ENCODE results near the gene KCNN4.
A peak's percentile ranks its signal among the peaks of the same experiment; 100 is the strongest.
"Not testable (repeated sequence)": the region's sequence is repeated elsewhere in the genome, so short reads cannot be mapped to it uniquely, and the experiment has no call there.

Gene KCNN4

DNA sequence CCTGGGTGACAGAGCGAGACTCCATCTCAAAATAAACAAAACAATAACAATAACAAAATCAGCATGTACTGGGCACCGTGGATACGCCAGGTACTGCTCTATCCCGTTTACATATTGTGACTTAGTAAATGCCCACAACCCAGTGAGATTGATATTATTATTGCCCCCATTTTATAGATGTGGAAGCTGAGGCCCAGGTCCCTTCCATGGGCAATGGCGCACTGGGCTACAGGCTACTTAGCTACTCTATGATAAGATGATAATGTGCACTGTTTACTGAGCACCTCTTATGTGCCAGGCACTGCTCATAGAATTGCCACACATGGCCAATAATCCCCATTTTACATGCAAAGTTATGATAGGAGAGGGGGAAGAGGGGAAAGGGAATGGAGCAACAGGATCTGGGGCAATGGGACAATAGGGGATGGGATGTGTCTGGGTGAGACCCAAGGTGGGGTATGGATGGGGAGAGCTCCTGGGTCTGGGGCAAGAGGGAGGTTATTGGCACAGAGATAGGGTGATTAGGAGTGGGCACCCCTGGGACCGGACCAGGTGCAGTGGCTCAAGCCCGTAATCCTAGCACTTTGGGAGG is 5.4 kb downstream of the KCNN4 start:
- no peak for DNase-seq (ENCODE audit: low read depth in 2 of 3, low spot score in 2 of 3)

DNA sequence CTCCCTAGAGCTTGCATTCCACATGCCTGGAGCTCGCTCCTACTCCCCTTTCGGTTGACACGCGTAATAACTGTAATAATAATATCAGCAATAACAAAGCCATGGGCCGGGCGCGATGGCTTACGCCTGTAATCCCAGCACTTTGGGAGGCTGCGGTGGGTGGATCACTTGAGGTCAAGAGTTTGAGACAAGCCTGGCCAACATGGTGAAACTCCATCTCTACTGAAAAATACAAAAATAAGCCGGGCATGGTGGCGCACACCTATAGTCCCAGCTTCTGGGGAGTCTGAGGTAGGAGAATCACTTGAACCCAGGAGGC is 5.9 kb downstream of the KCNN4 start:
- not testable (repeated sequence) for DNase-seq (ENCODE audit: low read depth in 2 of 3, low spot score in 2 of 3)

DNA sequence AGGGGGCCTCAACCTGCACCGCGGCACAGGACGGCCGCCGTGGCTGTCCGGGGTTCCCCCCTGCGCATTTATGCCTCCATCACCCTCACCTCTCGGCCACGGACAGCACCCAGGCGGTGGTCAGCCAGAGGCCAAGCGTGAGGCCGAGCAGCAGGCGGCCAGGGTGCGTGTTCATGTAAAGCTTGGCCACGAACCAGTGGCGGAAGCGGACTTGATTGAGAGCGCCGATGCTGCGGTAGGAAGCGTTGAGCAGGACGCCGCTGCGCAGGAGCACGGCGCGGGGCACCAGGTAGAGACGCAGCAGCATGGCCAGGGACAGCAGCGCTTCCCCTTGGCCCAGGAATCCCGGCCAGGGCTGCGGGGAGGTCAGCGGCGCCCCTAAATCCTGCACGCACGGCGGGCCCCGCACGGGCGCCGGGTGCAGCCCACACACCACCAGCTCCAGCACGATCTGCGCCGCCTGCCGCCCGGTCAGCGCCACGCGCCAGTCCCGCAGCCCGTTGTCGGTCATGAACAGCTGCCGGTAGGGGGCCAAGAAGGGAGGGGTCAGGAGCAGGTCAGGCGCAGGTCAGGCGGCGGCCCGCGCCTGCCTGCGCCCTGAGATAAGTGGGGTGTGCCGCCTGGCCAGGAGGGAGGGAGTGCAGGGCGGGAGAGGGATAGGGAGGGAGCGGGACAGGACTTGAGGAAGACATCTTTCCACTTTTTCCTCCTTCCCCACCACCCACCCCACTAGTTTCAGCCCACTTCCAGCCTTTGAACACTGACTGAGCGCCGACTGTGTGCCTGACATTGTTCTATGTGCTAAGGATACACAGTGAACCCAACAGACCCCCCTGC is 6.5 kb downstream of the KCNN4 start:
- DNase-seq (ENCODE audit: low read depth in 2 of 3, low spot score in 2 of 3): no peak

DNA sequence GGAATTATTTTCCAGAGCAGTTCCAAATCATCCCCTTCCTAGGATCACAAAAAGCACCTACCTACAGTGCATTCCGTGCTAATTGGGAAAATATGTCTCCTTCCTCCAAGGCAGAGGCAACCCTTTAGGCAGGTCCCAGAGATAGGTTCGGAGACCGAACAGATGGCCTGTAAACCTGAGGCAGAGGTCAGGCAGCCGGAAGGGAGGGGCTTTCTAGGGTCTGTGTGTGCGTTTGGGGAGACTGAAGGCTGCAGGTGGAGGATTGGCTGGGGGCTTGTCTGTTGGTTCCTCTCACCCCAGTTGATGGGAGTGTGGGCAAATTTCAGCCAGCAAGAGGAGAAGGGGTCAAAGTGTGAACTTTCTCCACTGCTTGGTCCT is 7.1 kb downstream of the KCNN4 start:
- no peak for DNase-seq (ENCODE audit: low read depth in 2 of 3, low spot score in 2 of 3)

DNA sequence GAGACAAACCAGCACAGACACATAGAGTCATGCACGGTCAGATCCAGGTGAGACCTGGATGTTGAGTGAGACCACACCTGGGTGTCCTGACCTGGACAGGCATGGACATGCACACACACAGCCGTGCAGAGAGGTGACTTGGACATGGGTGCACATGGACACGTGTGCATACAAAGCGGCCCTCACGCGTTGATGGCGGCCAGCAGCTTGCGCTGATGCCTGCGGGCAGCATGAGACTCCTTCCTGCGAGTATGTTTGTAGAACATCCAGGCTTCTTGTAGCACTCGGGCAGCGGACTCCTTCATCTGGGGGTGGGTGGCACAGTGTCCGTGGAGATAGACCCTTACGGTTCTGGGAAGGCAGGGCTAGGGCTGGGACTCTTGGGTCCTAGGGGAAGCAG is 11.5 kb downstream of the KCNN4 start:
- DNase-seq (ENCODE audit: low read depth in 2 of 3, low spot score in 2 of 3): no peak

DNA sequence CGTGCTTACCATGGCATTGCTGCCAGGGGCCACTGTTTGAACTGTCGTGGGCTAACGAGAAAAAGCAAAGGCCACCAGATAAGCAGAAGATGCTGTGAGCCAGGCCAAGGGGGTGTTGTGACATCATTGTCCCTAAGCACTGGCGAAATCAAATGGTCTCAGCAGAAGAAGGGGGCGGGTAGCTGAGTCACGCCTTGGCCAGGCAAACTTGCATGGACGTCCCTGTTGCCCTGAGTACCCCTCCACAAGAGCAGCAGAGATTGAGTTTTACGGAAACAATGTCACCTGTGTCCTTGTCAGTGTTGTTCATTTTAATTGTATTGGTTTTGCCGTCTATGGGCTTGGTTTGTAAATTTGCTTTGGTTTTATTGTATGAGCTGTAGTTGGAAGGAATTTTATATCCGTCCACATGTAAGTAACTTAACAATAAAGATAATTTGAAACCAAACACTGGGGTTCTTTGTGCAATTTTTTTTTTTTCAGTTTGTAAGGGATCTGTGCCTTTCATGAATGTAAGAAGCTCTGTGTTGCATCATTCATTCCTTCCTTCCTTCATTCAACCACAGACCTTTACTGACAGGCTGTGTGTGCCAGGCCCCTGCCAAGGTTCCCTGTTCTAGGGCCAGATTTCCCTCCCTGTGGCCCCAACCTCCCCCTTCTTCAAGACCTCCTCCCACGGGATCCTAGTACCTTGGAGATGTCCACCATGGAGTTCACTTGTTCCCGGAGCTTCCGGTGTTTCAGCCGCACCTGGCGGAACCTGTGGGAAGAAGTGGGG is 12.3 kb downstream of the KCNN4 start:
- no peak for DNase-seq (ENCODE audit: low read depth in 2 of 3, low spot score in 2 of 3)

DNA sequence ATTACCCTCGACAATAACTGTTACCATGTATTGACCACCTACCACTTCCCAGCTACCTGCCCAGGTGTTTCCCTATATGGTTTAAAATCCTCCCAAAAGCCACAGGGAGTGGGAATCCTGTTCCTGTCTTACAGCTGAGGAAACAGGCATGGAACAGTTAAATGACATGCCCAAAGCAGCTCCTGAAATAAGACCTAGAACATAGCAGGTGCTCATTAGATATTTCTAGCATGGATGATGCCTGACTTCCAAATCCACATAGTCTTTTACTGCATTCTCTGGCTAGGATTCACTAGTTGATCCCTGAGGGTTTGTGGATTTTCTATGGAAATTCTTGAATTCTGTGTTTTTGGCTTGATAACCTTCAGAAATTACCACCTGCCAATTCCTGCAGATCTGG is 13.0 kb downstream of the KCNN4 start:
- no peak for DNase-seq (ENCODE audit: low read depth in 2 of 3, low spot score in 2 of 3)

DNA sequence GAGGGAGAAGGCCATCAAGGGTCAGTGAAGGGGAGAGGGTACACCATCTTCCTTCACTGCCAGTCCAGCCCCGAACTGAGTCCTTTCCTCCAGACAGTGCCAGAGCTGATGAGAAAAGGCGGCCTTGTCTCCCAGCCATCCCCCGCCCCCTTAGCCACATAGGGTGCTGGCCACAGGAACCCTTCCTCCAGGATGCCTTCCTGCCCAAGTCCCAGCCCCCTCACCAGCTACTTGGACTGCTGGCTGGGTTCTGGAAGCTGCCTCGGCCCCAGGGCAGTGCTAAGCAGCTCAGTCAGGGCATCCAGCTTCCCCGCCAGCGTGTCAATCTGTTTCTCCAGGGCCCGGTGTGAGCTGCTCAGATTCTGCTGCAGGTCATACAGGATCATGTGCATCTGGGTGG is 13.5 kb downstream of the KCNN4 start:
- DNase-seq (ENCODE audit: low read depth in 2 of 3, low spot score in 2 of 3): no peak

DNA sequence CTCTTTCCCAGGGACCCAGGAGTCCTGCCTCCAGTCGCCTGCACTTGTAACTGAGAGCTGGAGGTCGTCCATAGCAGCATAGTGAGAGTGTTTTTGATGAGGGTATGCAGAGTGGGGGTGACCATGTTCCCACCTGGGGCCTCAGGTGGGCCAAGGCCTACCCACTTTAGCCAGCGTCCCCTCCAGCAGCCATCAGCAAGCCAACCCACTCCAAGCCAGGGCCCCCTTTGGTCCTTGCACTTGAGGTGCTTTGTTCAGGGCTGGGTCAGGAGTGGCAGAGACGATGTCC is 14.1 kb downstream of the KCNN4 start:
- no peak for DNase-seq (ENCODE audit: low read depth in 2 of 3, low spot score in 2 of 3)

DNA sequence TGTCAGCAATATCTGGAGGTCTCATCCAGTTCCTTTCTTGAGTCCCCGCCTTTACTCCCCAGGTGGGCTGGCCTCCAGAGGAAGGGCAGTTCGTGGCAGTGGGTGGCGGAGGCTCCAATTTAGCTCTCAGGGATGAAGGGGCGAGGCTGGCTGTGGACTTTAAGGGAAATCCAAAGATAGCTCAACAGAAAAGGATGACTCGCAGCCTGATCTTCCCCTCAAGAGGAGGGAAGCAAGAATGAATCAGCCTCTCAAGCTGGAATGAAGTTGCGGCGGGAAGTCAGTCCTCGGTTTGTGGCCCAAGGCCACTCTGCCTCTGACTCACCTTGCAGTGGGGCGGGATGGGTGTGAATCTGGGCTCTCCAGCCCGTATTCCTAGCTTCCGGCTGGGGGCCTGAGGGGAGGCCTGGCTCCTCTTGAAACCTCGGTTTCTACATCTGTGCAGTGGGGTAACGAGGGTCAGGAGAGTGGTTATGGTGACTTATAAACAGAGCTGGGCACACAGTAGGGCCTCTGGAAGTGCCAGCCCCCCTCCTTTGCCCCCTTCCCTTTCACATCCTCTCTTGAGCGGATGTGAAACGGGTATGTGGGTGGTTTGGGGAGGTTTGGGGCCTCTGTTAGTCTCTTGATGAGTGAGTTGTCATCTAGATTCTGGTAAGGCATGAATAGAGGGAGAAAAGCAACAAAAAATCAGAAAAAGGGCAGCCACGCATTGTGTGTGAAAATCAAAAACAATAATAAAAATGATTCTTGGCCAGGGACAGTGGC is 15.5 kb downstream of the KCNN4 start:
- peak in 2 of 3 experiments; percentile 66 to 75 for DNase-seq (ENCODE audit: low read depth in 2 of 3, low spot score in 2 of 3)

DNA sequence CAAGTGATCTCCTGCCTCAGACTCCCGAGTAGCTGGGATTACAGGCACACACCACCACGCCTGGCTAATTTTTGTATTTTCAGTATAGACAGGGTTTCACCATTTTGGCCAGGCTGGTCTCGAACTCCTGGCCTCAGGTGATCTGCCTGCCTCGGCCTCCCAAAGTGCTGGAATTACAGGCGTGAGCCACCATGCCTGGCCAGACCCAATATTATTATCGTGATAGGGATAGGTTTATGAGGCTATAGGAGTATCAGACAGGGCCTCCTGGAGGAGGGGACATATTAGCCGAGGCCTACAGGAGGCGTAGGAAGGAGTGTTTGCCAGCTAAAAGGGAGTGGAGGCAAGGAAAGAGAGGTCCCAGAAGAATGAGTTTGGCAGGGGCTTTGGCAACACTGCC is 16.1 kb downstream of the KCNN4 start:
- not testable (repeated sequence) for DNase-seq (ENCODE audit: low read depth in 2 of 3, low spot score in 2 of 3)

DNA sequence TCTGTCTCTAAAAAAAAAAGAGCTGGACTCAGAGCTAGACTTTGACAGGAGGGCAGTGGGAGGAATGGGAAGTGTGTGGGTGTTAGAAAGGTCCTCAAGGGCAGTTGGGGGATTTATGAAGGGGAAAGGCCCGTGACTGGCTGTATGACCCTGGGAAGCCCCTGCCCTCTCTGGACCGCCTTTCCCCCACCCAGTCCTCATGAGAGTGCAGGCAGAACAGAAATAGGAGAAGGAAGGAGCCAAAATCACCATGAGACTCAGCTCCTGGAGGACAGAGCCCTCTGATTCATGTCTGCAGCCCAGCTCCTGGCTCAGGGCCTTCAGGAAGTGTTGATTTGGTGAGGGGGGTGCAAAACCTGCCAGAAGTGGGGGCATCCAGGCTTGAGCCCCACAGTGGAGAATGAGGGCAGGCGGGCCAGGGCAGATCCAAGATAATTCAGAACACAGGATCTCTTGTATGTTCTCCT is 17.3 kb downstream of the KCNN4 start:
- no peak for DNase-seq (ENCODE audit: low read depth in 2 of 3, low spot score in 2 of 3)

DNA sequence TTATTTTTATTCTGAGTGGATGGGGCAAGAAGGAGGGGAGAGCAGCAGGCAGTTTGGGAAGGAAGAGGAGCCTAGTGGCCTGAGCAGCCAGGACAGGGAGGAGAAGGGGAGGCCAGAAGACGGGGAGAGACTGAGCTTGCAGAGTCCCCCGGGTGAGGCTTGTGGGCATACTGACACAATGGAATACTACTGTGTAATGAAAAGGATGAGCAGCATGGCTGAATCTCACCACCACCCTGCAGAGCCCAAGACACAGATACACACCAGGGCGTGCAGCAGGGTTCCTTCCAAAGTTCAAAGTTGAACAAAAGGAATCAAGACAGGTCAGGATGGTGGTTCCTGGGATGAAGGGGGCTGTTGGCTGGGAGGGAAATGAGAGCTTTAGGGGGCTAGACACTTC is 18.0 kb downstream of the KCNN4 start:
- DNase-seq (ENCODE audit: low read depth in 2 of 3, low spot score in 2 of 3): no peak

DNA sequence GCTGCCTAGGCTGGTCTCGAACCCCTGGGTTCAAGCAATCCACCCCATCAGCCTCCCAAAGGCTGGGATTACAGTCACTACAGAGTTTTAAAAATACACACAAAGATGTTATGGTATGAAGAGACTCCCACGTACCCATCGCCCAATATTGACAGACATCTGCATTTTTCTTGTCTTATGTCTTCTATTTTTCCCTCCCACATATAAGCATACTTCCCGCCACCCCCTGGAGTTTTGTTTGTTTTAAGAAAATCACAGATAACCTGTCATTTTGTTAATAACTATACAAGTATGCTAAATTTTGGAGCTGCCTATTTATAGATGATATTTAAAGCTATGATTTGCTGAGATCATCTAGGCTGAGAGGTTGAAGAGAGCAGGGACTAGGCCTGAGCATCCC is 19.8 kb downstream of the KCNN4 start:
- DNase-seq (ENCODE audit: low read depth in 2 of 3, low spot score in 2 of 3): no peak

DNA sequence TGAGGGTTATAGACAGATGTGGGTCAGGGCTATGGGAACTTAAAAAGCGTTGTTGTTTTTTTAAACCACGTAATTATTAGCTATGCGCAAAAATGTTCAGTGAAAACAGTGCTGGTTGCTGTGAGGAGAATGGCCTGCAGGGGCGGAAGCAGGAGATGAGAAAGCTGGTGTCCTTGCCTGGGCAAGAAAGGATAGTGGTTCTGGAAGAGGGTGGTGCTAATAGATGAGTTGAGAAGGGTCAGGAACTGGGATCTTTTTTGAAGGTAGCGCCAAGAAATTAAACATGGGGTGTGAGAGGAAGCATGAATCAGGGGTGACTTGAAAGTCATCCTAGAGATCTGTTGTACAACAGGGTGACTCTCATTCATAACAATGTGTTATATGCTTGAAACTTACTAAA is 21.3 kb downstream of the KCNN4 start:
- no peak for DNase-seq (ENCODE audit: low read depth in 2 of 3, low spot score in 2 of 3)

DNA sequence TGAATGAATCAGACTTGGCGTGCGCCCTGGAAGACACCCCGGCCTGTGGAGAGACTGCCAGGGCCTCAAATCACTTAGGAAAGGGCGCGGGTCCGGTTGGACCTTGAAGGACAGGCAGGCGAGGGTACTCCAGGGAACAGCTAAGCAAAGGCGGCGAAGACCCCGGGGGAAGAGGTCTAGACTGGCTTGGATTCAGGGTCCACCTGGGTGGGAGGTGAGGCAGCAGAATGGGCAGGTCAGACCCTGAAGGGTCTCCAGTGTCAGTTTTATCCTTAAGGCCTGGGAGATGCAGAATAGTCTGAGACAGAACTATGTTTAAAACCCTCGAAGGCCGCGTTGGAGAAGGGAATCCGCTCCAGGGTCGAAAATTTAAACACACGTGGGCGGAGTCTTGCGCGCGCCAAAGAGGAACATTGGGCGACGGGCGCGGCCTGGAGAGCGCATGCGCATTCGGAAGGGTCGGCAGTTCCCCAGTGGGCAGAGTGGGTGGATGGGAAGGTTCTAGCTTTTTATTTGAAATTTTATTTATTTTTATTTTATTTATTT is 25.4 kb downstream of the KCNN4 start:
- peak in 2 of 3 experiments; percentile 50 to 72 for DNase-seq (ENCODE audit: low read depth in 2 of 3, low spot score in 2 of 3)

DNA sequence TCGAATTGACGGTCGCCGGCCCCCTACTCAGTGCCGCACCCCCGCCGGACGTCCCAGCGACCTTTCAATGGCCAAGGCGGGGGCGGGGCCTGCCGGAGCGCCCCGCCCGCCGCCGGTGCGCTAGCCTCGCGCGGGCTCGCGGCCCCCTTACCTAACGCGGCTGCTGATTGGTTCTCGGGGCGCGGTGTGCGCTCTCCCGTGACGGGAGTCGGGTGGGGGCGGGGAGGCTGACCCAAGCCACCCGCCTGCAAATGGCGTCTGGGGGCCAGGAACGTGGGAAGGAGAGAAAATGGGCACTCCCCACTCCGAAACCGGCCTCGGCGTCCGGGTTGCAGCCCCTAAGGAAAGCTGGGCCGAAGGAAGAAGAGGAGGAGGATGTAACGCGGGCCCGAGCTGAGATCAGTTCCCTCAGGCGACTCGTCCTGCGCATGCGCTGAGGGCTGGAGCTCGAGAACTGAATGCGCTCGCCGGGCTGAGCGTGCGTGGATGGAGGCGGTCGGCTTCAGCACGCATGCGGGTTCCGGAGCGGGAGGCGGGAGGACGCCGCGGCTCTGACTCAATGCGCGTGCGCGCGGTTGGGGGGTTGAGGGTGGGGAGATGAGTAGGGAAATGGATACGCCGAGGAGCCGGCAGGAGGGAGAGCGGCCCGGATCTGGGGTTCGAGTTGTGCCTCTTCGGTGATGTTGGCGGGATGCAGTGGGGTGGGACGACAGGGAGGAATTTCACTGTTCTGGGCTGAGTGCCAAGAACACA is 26.1 kb downstream of the KCNN4 start, which contains the start of gene SMG9:
Gene SMG9 (minus strand): TSS at position 460 of the 753 bp plus-strand sequence. CDS start 4,221 bp downstream, outside the sequence.
- DNase-seq (ENCODE audit: low read depth in 2 of 3, low spot score in 2 of 3): peak; percentile 94 to 97 (median 97)

DNA sequence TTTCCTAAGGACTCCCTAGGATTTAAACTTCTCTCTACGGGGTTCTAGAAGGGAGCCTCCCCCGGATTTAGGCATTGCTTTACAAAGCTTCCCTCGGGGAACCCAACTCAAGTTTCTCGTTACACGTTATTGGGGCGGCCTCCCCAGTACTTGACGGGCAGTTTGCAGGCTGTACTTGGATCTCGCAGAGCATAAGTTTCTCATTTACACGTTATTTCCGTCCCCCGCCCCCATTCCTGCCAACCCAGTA is 26.6 kb downstream of the KCNN4 start:
- no peak for DNase-seq (ENCODE audit: low read depth in 2 of 3, low spot score in 2 of 3)

DNA sequence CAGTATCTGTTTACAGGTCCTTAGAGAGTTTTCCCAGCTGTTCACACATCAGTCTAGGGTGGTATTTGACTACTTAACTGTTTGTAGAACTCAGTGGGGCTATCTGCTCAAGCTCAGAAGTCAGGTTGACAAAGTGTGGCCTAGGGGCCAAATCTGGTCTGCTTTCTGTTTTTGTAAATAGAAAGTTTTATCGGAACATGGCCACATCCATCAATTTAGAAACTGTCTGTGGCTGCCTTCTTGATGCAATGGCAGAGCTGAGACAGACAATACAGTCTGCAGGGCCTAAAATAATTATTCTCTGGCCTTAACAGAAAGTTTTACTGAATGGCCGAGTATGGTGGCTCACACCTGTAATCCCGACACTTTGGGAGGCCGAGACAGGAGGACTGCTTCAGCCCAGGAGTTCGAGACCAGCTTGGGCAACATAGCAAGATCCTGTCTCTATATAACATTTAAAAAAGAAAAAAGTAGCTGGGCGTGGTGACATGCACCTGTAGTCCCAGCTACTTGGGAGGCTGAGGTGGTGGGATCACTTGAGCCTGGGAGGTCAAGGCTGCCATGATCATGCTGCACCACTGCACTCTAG is 28.4 kb downstream of the KCNN4 start:
- no peak for DNase-seq (ENCODE audit: low read depth in 2 of 3, low spot score in 2 of 3)

DNA sequence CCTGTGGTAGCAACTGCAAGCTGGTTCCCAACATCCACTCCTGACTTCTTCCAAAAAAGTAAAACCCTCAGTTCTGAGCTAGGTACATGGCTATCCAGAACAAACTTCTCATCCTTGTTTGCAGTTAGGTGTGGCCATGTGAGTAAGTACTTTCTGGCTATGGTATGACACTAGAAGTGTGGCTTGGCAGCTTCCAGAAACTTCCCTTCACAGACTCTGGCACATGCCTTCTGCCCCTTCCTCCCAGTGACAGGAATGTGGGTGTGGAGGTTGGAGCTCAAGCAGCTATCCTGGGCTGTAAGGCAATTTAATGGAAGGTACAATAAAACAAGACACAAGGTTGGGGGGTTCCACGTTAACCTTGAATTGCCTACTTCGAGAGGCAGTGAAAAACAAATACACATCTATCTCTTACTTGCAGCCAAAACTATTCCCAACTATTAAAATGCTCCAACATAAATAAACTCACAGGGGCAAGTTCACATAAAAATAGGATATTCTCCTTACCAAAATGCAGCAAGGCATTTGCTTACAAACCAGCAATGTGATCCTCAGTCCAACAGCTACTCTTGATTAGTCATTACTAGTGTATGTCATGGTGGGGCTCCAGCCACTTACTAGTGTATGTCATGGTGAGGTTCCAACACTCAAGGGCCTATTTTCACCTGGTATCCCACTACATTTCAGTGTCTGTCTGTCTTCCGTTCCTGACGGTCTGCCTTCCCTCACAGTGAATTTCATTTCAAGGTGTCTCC is 29.1 kb downstream of the KCNN4 start:
- DNase-seq (ENCODE audit: low read depth in 2 of 3, low spot score in 2 of 3): no peak

All from activated CD8-positive, alpha-beta memory T cell treated with anti-CD3 and anti-CD28 coated beads for 48 hours (primary cell).